Measurements from ENCODE around the gene ZBTB49.

ZBTB49 gene

DNA sequence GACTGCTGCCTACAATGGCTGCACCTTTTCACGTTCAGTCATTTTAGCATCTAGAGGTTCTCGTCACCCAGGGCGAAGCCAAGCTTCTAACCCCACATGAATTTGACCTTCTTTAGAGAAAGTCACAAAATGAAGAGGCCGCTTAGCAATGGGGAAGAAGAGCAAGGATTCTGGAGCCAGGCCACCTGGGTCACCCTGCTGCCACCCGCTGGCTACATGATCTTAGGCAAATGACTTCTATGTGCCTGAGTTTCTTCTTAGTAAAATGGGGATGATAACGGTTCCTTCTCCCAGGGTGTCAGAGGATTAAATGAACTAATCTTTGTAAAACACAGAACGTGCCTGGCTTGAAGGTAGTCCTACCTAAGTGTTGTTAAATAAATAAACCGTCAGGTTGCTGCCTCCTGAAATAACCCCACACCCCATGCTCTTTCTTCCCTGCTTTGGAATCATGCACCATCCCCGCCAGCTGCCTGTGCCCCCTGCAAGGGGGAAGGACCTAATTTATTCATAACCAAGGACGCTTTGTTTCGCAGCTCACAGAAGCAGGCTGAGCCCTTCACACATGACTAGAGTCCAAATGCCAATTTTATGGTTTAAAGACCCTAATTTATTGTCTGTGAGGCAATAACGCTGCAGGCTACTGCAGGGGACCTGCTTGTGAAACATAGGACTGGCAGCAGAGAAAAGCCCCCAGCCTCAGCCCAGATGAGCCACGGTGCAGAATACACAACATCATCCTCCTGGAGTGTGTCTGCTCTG, 68.2 kb downstream of the ZBTB49 start:
- DNase-seq = no peak

DNA sequence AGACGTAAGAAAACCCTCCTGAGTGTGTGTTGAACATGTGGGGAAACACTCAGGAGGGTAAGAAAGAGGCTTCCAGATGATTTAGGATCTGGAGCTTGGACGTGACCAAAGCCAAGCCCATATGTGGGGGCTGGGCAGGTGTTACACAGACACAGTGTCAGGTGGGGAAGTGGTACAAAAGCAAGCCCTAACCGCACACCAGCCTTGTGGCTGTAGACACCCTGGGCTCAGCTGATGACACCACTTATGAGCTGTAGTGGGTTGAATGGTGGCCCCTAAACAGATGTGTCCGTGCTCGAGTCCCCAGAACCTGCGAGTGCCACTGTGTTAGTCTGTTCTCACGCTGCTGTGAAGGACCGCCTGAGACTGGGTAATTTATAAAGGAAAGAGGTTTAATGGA, 71.8 kb downstream of the ZBTB49 start:
- DNase-seq = no peak

DNA sequence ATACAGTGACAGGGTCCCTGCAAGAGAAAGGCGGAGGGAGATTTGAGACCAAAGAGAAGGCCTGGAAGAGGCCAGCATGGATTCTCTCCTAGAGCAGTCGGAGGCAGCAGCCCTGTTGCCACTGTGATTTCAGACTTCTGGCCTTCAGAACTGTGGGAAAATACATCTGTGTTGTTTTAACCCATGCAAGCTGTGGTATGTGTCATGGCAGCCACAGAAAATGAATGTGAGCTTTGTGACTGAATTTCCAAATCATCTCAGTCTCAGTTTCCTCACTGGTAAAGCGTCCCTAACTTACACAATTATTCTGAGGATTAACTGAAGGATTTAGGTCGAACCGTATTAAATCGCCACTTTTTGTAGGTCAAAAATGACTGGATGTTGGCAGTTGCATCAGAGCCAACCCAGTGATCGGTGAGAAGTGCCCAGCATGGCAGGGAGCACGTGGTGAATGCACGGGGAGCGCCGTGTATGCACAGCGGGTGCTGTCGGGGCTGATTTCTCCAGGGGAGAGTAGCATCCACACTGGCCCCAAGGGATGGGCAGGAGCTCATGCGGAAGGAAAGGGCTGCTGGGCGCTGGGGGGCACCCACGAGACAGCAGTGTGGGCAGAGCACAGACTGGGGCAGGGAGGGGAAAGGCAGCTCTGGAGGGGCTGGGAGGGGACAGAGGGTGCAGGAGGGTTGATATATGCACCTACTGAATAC, 73.1 kb downstream of the ZBTB49 start:
- DNase-seq = no peak

DNA sequence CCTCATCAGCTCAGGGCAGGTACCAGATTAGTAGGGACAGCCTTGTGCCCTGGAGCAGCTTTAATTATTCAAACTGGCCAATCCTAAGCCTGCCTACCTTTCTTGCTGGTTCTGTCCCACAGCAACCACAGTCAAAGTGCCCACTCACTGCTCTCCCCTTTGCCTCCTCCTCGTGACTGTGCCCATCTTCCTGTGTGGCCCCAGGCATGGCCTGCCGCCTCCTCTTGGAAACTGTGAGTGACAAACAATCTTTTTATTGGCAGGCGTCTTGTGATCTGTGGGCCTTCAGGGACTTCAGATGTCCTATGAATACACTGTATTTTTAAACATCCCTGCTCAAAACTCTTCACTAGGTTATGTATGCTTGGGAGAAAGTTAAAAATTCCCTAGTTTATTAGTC, 74.0 kb downstream of the ZBTB49 start:
- no peak for DNase-seq

DNA sequence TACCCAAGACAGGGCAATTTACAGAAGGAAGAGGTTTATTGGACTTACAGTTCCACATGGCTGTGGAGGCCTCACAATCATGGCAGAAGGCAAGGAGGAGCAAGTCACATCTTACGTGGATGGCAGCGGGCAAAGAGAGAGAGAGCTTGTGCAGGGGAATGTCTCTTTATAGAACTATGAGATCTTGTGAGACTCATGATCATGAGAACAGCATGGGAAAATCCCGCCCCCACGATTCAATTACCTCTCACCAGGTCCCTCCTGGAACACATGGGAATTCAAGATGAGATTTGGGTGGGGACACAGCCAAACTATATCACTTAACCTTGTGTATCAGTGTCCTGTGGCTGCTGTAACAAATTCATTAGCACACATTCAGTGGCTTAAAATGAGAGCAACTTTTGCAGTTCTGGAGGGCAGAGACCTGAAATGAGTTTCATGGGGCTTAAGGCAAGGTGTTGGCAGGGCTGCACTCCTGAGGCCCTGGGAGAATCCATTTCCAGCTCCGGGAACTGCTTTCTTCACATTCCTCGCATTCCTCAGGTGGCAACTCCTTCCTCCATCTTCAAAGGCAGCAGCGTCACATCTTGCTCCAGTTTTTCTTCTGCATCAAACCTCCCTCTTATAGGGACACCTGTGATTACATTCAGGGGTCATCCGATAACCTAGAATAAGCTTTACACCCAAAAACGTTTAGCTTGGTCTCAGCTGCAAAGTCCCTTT, 74.6 kb downstream of the ZBTB49 start:
- DNase-seq = no peak

DNA sequence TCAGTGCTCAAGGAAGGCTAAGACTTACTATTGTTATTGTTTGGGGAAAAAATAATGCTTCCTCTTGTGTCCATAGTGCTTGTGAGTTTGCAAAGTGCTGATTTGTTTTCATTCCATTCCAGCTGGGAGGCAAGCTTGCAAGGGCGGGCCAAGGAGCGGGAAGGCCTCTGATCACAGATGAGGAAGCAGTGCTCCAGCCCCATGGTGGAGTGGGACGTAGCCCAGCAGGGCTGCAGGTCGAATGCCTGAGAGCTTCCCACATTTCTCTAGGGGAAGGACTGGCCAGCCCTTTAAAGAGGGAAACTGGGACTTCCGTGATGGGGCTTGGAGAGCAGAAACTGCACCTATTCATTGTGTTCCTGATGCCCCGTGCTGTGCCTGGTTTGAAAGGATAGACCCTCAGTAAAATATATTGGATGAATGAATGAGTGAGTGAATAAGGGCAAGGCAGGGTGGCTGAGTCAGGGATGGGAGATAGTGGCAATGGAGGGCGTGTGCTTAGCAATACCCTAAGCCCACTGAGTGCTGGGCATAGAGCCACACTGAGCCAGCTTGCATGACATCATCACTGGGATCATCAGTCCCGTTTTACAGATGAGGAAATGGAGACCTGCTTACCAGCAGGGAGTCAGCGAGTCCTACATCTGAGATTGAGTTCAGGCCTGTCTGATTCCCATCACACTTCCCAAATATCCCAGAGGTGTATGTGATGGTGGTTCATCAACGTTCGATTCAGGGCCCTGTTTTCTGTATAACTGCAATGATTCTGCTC, 78.9 kb downstream of the ZBTB49 start:
- DNase-seq = no peak

Data from DMS53 (cell line).